Measurements from ENCODE around the gene ART1. TPM values are rescaled to one million over a fixed set of nuclear protein-coding genes. Genes with fewer than 3 reads are reported as not detected.

The ART1 gene
- total RNA-seq, 1 experiment from 2014 or later, result not detected

DNA sequence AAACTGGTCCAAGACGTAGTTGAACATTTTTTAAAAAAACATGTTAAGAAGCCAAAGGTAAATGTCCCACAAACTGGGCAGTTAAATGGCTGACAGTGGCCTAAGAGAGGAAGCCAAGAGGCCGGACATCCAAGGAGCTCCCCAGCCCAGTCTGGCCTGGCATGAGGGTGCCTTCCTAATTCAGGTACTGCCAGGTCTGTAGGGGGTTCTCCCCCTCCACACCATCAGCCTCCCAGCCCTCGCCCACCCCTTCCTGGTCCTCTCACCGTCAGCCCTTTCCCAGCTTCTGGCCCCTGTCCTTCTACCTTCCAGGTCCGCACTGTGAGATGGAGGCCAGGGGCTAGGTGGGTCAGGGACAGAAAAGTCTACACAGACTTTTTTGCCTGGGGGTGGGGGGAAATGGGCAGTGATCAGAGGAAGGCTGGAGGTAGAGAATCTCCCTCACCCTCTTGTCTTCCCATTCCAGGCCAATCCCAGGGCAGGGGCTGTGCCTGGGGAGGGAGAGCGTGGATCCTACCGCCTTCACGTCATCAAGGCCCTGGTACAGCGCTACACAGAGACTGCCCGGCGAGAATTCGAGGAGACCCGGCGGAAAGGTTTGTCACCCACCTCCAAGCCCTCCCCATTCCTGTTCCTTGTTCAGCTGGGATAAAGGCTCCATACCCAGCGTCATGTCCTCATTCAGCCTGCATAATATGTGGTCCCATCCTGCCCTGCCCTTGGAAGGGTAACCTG is 9.1 kb upstream of the ART1 start:
- Mint-ChIP-seq H3K36me3 (0 out of 2 replicates have a peak, but pooled peaks cover 4% of the 10 kb centered on the region), H3K9me3 (no peaks in the 10 kb centered on the region), H3K27me3 (ENCODE audit: low read depth) (peaks cover 5% of the 10 kb centered on the region), H3K4me3 (no peak overlapping the region), H3K4me1 (no peaks in the 10 kb centered on the region), H3K27ac (no peak overlapping the region)
- POLR2A ChIA-PET, result no interaction called here
- CTCF ChIA-PET, result interaction anchor here (0.6 kb wide), 1 partner anchor 1624 kb away, joined by 3 read pairs; no protein-coding TSS in a partner anchor
- DNase-seq (ENCODE audit: low spot score), result no peak
- TF ChIP-seq, protein P1, sequence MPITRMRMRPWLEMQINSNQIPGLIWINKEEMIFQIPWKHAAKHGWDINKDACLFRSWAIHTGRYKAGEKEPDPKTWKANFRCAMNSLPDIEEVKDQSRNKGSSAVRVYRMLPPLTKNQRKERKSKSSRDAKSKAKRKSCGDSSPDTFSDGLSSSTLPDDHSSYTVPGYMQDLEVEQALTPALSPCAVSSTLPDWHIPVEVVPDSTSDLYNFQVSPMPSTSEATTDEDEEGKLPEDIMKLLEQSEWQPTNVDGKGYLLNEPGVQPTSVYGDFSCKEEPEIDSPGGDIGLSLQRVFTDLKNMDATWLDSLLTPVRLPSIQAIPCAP (CRISPR knock-in tag; IDR thresholded peaks at IDR 0.05), result no peak
- TF ChIP-seq, protein P2, sequence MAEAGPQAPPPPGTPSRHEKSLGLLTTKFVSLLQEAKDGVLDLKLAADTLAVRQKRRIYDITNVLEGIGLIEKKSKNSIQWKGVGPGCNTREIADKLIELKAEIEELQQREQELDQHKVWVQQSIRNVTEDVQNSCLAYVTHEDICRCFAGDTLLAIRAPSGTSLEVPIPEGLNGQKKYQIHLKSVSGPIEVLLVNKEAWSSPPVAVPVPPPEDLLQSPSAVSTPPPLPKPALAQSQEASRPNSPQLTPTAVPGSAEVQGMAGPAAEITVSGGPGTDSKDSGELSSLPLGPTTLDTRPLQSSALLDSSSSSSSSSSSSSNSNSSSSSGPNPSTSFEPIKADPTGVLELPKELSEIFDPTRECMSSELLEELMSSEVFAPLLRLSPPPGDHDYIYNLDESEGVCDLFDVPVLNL (CRISPR knock-in tag; IDR thresholded peaks at IDR 0.05; ENCODE audit: borderline replicate concordance, low read depth), result no peak
- TF ChIP-seq, protein P3, sequence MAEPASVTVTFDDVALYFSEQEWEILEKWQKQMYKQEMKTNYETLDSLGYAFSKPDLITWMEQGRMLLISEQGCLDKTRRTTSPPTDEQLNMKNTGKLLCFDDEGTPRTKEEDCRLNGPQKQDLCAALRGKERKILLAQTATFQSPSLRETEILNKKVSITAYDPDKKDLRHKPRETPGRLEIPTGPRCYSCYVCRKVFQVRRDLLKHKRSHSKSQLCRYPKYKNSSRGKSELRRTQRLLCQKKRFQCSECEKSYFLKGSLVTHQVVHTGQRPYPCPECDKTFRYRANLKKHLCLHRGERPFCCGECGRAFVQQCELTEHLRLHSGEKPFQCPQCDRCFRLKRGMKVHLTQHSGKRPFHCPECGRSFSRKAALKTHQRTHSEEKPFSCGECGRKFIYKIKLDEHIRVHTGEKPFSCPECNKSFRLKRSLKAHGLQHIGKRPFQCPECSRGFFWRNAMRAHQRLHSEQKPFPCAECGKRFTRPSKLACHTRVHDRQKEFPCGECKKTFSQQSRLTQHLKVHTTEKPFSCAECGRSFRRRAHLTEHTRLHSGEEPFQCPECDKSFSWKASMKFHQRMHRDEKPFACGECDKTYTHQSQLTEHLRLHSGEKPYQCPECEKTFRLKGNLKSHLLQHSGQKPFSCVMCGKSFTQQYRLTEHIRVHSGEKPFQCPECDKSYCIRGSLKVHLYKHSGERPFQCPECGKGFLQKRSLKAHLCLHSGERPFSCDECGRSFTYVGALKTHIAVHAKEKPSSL (CRISPR knock-in tag; conservative IDR thresholded peaks at IDR 0.05), result no peak
- TF ChIP-seq, protein P4, sequence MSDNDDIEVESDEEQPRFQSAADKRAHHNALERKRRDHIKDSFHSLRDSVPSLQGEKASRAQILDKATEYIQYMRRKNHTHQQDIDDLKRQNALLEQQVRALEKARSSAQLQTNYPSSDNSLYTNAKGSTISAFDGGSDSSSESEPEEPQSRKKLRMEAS (CRISPR knock-in tag; IDR thresholded peaks at IDR 0.05), result no peak
- TF ChIP-seq ZNF317 (CRISPR knock-in tag; IDR thresholded peaks at IDR 0.05; ENCODE audit: borderline replicate concordance, low read depth) (no peak), GRHL2 (CRISPR knock-in tag; IDR thresholded peaks at IDR 0.05; ENCODE audit: insufficient replicate concordance, severe bottlenecking) (no peak), ZNF671 (CRISPR knock-in tag; IDR thresholded peaks at IDR 0.05) (no peak), ATF1 (CRISPR knock-in tag; IDR thresholded peaks at IDR 0.05) (no peak), ZNF232 (CRISPR knock-in tag; IDR thresholded peaks at IDR 0.05) (no peak), SMAD4 (CRISPR knock-in tag; IDR thresholded peaks at IDR 0.05) (no peak), CREM (CRISPR knock-in tag; IDR thresholded peaks at IDR 0.05) (no peak)
- TF ChIP-seq, protein P5, sequence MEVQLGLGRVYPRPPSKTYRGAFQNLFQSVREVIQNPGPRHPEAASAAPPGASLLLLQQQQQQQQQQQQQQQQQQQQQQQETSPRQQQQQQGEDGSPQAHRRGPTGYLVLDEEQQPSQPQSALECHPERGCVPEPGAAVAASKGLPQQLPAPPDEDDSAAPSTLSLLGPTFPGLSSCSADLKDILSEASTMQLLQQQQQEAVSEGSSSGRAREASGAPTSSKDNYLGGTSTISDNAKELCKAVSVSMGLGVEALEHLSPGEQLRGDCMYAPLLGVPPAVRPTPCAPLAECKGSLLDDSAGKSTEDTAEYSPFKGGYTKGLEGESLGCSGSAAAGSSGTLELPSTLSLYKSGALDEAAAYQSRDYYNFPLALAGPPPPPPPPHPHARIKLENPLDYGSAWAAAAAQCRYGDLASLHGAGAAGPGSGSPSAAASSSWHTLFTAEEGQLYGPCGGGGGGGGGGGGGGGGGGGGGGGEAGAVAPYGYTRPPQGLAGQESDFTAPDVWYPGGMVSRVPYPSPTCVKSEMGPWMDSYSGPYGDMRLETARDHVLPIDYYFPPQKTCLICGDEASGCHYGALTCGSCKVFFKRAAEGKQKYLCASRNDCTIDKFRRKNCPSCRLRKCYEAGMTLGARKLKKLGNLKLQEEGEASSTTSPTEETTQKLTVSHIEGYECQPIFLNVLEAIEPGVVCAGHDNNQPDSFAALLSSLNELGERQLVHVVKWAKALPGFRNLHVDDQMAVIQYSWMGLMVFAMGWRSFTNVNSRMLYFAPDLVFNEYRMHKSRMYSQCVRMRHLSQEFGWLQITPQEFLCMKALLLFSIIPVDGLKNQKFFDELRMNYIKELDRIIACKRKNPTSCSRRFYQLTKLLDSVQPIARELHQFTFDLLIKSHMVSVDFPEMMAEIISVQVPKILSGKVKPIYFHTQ (CRISPR knock-in tag; IDR thresholded peaks at IDR 0.05), result no peak
- TF ChIP-seq, protein P6, sequence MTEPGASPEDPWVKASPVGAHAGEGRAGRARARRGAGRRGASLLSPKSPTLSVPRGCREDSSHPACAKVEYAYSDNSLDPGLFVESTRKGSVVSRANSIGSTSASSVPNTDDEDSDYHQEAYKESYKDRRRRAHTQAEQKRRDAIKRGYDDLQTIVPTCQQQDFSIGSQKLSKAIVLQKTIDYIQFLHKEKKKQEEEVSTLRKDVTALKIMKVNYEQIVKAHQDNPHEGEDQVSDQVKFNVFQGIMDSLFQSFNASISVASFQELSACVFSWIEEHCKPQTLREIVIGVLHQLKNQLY (CRISPR knock-in tag; IDR thresholded peaks at IDR 0.05), result no peak
- TF ChIP-seq, protein P7, sequence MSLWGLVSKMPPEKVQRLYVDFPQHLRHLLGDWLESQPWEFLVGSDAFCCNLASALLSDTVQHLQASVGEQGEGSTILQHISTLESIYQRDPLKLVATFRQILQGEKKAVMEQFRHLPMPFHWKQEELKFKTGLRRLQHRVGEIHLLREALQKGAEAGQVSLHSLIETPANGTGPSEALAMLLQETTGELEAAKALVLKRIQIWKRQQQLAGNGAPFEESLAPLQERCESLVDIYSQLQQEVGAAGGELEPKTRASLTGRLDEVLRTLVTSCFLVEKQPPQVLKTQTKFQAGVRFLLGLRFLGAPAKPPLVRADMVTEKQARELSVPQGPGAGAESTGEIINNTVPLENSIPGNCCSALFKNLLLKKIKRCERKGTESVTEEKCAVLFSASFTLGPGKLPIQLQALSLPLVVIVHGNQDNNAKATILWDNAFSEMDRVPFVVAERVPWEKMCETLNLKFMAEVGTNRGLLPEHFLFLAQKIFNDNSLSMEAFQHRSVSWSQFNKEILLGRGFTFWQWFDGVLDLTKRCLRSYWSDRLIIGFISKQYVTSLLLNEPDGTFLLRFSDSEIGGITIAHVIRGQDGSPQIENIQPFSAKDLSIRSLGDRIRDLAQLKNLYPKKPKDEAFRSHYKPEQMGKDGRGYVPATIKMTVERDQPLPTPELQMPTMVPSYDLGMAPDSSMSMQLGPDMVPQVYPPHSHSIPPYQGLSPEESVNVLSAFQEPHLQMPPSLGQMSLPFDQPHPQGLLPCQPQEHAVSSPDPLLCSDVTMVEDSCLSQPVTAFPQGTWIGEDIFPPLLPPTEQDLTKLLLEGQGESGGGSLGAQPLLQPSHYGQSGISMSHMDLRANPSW (CRISPR knock-in tag; conservative IDR thresholded peaks at IDR 0.05; ENCODE audit: low read depth), result no peak
- no peak for ATAC-seq
